Measurements from ENCODE around the gene TRIM7. TPM values are rescaled to one million over a fixed set of nuclear protein-coding genes. Genes with fewer than 3 reads are reported as not detected.

TRIM7 gene
- polyA plus RNA-seq, 1 donor from 2014 or later: 2.1 TPM

DNA sequence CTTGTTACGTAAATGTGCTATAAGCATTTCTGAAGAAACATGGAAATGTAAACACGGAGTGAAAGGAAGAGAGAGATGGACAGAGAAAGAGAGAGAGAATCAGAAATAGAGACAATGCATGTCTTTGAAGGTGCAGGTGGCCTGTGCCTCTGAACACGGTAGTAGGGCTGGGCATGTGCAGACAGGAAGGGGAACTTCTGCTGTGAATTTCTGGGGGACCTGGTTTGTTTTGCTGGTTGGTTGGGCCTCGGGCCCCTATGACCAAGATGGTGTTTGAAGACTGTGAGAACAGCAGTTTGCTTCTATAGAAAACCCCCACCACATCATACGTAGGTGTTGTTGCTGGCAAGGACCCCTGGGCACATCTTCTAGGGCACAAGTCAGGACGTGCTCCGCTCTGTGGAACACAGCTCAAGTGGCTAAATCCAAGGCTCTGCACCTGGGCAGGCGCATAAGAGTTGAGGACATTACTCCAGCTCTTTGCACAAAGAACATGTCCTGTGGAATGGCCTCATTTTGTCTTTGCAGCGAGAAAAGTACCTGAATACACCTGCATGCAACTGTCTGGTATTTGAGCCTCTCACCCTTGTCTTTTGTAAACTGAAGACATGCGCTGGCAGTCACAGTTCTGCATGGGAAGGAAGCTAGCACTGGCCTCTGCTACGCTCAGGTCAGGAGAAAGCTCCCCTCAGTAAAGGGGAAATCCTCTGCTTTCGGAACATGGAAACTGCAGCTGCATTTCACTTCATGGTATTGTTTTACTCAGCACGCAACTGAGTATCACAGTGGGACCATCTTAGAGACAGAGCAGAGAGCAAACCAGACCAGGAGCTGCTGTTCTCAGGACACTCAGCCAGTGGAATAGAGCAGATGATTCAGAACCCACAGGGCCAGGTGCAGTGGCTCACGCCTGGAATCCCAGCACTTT, 54.9 kb downstream of the TRIM7 start:
- TF ChIP-seq EP300 (conservative IDR thresholded peaks at IDR 0.05; ENCODE audit: poor library complexity, severe bottlenecking): no peak
- TF ChIP-seq MXI1 (conservative IDR thresholded peaks at IDR 0.05; ENCODE audit: poor library complexity, severe bottlenecking): no peak
- TF ChIP-seq RAD21 (conservative IDR thresholded peaks at IDR 0.05): no peak
- TF ChIP-seq SMC3 (conservative IDR thresholded peaks at IDR 0.05; ENCODE audit: poor library complexity): no peak
- no peak for TF ChIP-seq TAF1 (IDR thresholded peaks at IDR 0.05; ENCODE audit: low read depth)
- TF ChIP-seq, protein P1, sequence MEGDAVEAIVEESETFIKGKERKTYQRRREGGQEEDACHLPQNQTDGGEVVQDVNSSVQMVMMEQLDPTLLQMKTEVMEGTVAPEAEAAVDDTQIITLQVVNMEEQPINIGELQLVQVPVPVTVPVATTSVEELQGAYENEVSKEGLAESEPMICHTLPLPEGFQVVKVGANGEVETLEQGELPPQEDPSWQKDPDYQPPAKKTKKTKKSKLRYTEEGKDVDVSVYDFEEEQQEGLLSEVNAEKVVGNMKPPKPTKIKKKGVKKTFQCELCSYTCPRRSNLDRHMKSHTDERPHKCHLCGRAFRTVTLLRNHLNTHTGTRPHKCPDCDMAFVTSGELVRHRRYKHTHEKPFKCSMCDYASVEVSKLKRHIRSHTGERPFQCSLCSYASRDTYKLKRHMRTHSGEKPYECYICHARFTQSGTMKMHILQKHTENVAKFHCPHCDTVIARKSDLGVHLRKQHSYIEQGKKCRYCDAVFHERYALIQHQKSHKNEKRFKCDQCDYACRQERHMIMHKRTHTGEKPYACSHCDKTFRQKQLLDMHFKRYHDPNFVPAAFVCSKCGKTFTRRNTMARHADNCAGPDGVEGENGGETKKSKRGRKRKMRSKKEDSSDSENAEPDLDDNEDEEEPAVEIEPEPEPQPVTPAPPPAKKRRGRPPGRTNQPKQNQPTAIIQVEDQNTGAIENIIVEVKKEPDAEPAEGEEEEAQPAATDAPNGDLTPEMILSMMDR (IDR thresholded peaks at IDR 0.05; ENCODE audit: poor library complexity, severe bottlenecking): no peak
- no peak for TF ChIP-seq EZH2 (IDR thresholded peaks at IDR 0.05; ENCODE audit: borderline replicate concordance, insufficient read depth, low read length, poor library complexity, severe bottlenecking)
- TF ChIP-seq POLR2AphosphoS5 (IDR thresholded peaks at IDR 0.05): no peak
- TF ChIP-seq, protein P2, sequence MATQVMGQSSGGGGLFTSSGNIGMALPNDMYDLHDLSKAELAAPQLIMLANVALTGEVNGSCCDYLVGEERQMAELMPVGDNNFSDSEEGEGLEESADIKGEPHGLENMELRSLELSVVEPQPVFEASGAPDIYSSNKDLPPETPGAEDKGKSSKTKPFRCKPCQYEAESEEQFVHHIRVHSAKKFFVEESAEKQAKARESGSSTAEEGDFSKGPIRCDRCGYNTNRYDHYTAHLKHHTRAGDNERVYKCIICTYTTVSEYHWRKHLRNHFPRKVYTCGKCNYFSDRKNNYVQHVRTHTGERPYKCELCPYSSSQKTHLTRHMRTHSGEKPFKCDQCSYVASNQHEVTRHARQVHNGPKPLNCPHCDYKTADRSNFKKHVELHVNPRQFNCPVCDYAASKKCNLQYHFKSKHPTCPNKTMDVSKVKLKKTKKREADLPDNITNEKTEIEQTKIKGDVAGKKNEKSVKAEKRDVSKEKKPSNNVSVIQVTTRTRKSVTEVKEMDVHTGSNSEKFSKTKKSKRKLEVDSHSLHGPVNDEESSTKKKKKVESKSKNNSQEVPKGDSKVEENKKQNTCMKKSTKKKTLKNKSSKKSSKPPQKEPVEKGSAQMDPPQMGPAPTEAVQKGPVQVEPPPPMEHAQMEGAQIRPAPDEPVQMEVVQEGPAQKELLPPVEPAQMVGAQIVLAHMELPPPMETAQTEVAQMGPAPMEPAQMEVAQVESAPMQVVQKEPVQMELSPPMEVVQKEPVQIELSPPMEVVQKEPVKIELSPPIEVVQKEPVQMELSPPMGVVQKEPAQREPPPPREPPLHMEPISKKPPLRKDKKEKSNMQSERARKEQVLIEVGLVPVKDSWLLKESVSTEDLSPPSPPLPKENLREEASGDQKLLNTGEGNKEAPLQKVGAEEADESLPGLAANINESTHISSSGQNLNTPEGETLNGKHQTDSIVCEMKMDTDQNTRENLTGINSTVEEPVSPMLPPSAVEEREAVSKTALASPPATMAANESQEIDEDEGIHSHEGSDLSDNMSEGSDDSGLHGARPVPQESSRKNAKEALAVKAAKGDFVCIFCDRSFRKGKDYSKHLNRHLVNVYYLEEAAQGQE (IDR thresholded peaks at IDR 0.05; ENCODE audit: borderline replicate concordance): no peak
- Histone ChIP-seq H3K79me2 (replicated peaks; ENCODE audit: insufficient read depth, low read length) (no peaks in the 10 kb centered on the region), H3K9ac (ENCODE audit: low read length) (no peak overlapping the region), H3K9me2 (ENCODE audit: insufficient read depth, low read length) (no peaks in the 10 kb centered on the region), H4K20me1 (ENCODE audit: insufficient read depth) (no peaks in the 10 kb centered on the region), H3K27ac (ENCODE audit: low read length) (no peak overlapping the region), H3K27me3 (ENCODE audit: insufficient read depth, low read depth, low read length) (no peaks in the 10 kb centered on the region), H3K36me3 (ENCODE audit: insufficient read depth, low read length) (no peaks in the 10 kb centered on the region), H3K9me3 (ENCODE audit: low read length) (no peaks in the 10 kb centered on the region), H3K4me3 (ENCODE audit: low read length) (no peak overlapping the region), H3K4me2 (ENCODE audit: low read length) (no peak overlapping the region), H2AFZ (ENCODE audit: low read depth, low read length) (no peak overlapping the region), H3F3A (ENCODE audit: insufficient read depth, low read length, poor library complexity, severe bottlenecking) (no peaks in the 10 kb centered on the region)

DNA sequence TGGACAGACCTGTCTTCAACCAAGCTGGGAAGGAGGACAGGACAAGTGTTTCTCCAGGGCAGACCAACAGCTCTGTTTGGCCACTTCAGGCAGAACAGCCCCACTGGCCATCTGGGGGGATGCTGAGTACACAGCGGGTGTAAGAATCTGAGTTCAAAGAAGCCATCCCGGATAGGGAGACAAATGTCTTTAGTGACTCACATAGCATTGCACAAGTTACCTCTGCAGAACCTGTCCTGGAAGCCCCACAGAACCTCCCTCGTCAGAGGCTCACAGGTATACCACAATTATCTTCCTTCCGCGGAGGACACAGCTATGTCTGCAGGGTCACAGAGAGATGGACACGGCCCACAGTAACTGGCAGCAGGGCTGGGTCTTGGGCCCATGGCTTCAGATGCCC, 55.6 kb downstream of the TRIM7 start:
- TF ChIP-seq, protein P2 (IDR thresholded peaks at IDR 0.05; ENCODE audit: borderline replicate concordance): no peak
- TF ChIP-seq TAF1 (IDR thresholded peaks at IDR 0.05; ENCODE audit: low read depth) (no peak), SMC3 (conservative IDR thresholded peaks at IDR 0.05; ENCODE audit: poor library complexity) (no peak), MXI1 (conservative IDR thresholded peaks at IDR 0.05; ENCODE audit: poor library complexity, severe bottlenecking) (no peak), EP300 (conservative IDR thresholded peaks at IDR 0.05; ENCODE audit: poor library complexity, severe bottlenecking) (no peak), POLR2AphosphoS5 (IDR thresholded peaks at IDR 0.05) (no peak)
- TF ChIP-seq, protein P1 (IDR thresholded peaks at IDR 0.05; ENCODE audit: poor library complexity, severe bottlenecking): no peak
- Histone ChIP-seq H2AFZ (ENCODE audit: low read depth, low read length) (no peak overlapping the region), H3K4me2 (ENCODE audit: low read length) (no peak overlapping the region), H3K9me3 (ENCODE audit: low read length) (no peaks in the 10 kb centered on the region), H3K9me2 (ENCODE audit: insufficient read depth, low read length) (no peaks in the 10 kb centered on the region), H3K9ac (ENCODE audit: low read length) (no peak overlapping the region), H3K27ac (ENCODE audit: low read length) (no peak overlapping the region), H3K4me3 (ENCODE audit: low read length) (no peak overlapping the region), H4K20me1 (ENCODE audit: insufficient read depth) (no peaks in the 10 kb centered on the region), H3K36me3 (ENCODE audit: insufficient read depth, low read length) (no peaks in the 10 kb centered on the region), H3K79me2 (replicated peaks; ENCODE audit: insufficient read depth, low read length) (no peaks in the 10 kb centered on the region), H3F3A (ENCODE audit: insufficient read depth, low read length, poor library complexity, severe bottlenecking) (no peaks in the 10 kb centered on the region), H3K27me3 (ENCODE audit: insufficient read depth, low read depth, low read length) (no peaks in the 10 kb centered on the region)

Measured in neural cell (in vitro differentiated cells).